ENCODE data around the gene ABCC1.
A peak's percentile ranks its signal among the peaks of the same experiment; 100 is the strongest.

ABCC1 gene

GRCh38 chr16:16037521-16037920 lies 88.1 kb downstream of the ABCC1 start:
- Histone ChIP-seq H3K9ac (ENCODE audit: low read length) (no peak overlapping the region), H3K9me3 (ENCODE audit: low read length) (no peaks in the 10 kb centered on the region), H3K79me2 (ENCODE audit: insufficient read depth, low read length) (no peaks in the 10 kb centered on the region), H3K4me2 (ENCODE audit: low read length) (no peak overlapping the region), H2AFZ (ENCODE audit: low read length) (no peak overlapping the region), H3K4me1 (ENCODE audit: insufficient read depth, low read length, severe bottlenecking) (peaks cover 27% of the 10 kb centered on the region), H3F3A (ENCODE audit: insufficient read depth, low read length) (no peaks in the 10 kb centered on the region), H3K9me2 (ENCODE audit: low read depth, low read length) (no peaks in the 10 kb centered on the region), H3K27ac (ENCODE audit: low read depth, low read length, poor library complexity, severe bottlenecking) (no peak overlapping the region), H3K27me3 (ENCODE audit: insufficient read depth, low read length) (no peaks in the 10 kb centered on the region), H3K4me3 (ENCODE audit: low read depth, low read length, poor library complexity, severe bottlenecking) (no peak overlapping the region), H4K20me1 (ENCODE audit: insufficient read depth, low read length) (no peaks in the 10 kb centered on the region), H3K36me3 (ENCODE audit: insufficient read depth, low read length) (peaks cover 85% of the 10 kb centered on the region)
- TF ChIP-seq CTCF (IDR thresholded peaks at IDR 0.05; ENCODE audit: low read length) = no peak
- no peak for TF ChIP-seq EZH2 (IDR thresholded peaks at IDR 0.05; ENCODE audit: borderline replicate concordance, low read length)

GRCh38 chr16:16037970-16038369 lies 88.6 kb downstream of the ABCC1 start:
- no peaks in the 10 kb centered on the region for H3K27me3 ChIP-seq (ENCODE audit: insufficient read depth, low read length)
- TF ChIP-seq EZH2 (IDR thresholded peaks at IDR 0.05; ENCODE audit: borderline replicate concordance, low read length) (no peak), CTCF (IDR thresholded peaks at IDR 0.05; ENCODE audit: low read length) (no peak)
- no peak overlapping the region for H3K4me3 ChIP-seq (ENCODE audit: low read depth, low read length, poor library complexity, severe bottlenecking)
- H4K20me1 ChIP-seq (ENCODE audit: insufficient read depth, low read length) = no peaks in the 10 kb centered on the region
- H3K4me1 ChIP-seq (ENCODE audit: insufficient read depth, low read length, severe bottlenecking) = peaks cover 22% of the 10 kb centered on the region
- no peak overlapping the region for H3K9ac ChIP-seq (ENCODE audit: low read length)
- peaks cover 85% of the 10 kb centered on the region for H3K36me3 ChIP-seq (ENCODE audit: insufficient read depth, low read length)
- H3K9me3 ChIP-seq (ENCODE audit: low read length) = no peaks in the 10 kb centered on the region
- H3K9me2 ChIP-seq (ENCODE audit: low read depth, low read length) = no peaks in the 10 kb centered on the region
- H3K79me2 ChIP-seq (ENCODE audit: insufficient read depth, low read length) = no peaks in the 10 kb centered on the region
- no peak overlapping the region for H3K27ac ChIP-seq (ENCODE audit: low read depth, low read length, poor library complexity, severe bottlenecking)
- no peak overlapping the region for H2AFZ ChIP-seq (ENCODE audit: low read length)
- H3F3A ChIP-seq (ENCODE audit: insufficient read depth, low read length) = no peaks in the 10 kb centered on the region
- H3K4me2 ChIP-seq (ENCODE audit: low read length) = no peak overlapping the region

GRCh38 chr16:16038950-16039349 lies 89.5 kb downstream of the ABCC1 start:
- H3K4me2 ChIP-seq (ENCODE audit: low read length) = no peak overlapping the region
- no peaks in the 10 kb centered on the region for H3K9me3 ChIP-seq (ENCODE audit: low read length)
- H3K36me3 ChIP-seq (ENCODE audit: insufficient read depth, low read length) = peaks cover 83% of the 10 kb centered on the region
- no peak for TF ChIP-seq EZH2 (IDR thresholded peaks at IDR 0.05; ENCODE audit: borderline replicate concordance, low read length)
- H2AFZ ChIP-seq (ENCODE audit: low read length) = no peak overlapping the region
- H3K9ac ChIP-seq (ENCODE audit: low read length) = no peak overlapping the region
- H4K20me1 ChIP-seq (ENCODE audit: insufficient read depth, low read length) = no peaks in the 10 kb centered on the region
- no peaks in the 10 kb centered on the region for H3K79me2 ChIP-seq (ENCODE audit: insufficient read depth, low read length)
- no peaks in the 10 kb centered on the region for H3K9me2 ChIP-seq (ENCODE audit: low read depth, low read length)
- no peaks in the 10 kb centered on the region for H3F3A ChIP-seq (ENCODE audit: insufficient read depth, low read length)
- H3K27me3 ChIP-seq (ENCODE audit: insufficient read depth, low read length) = no peaks in the 10 kb centered on the region
- H3K4me3 ChIP-seq (ENCODE audit: low read depth, low read length, poor library complexity, severe bottlenecking) = no peak overlapping the region
- peak overlapping the region; percentile 36 for H3K27ac ChIP-seq (ENCODE audit: low read depth, low read length, poor library complexity, severe bottlenecking)
- H3K4me1 ChIP-seq (ENCODE audit: insufficient read depth, low read length, severe bottlenecking) = peaks cover 14% of the 10 kb centered on the region

- Histone ChIP-seq H3K9me2 (ENCODE audit: low read depth, low read length) (no peaks in the 10 kb centered on the region), H3K9ac (ENCODE audit: low read length) (no peak overlapping the region), H3K27ac (ENCODE audit: low read depth, low read length, poor library complexity, severe bottlenecking) (no peak overlapping the region), H2AFZ (ENCODE audit: low read length) (no peak overlapping the region), H3K27me3 (ENCODE audit: insufficient read depth, low read length) (no peaks in the 10 kb centered on the region), H4K20me1 (ENCODE audit: insufficient read depth, low read length) (no peaks in the 10 kb centered on the region), H3K9me3 (ENCODE audit: low read length) (no peaks in the 10 kb centered on the region), H3K79me2 (ENCODE audit: insufficient read depth, low read length) (no peaks in the 10 kb centered on the region), H3K4me1 (ENCODE audit: insufficient read depth, low read length, severe bottlenecking) (peaks cover 14% of the 10 kb centered on the region), H3K36me3 (ENCODE audit: insufficient read depth, low read length) (peaks cover 83% of the 10 kb centered on the region), H3F3A (ENCODE audit: insufficient read depth, low read length) (no peaks in the 10 kb centered on the region), H3K4me3 (ENCODE audit: low read depth, low read length, poor library complexity, severe bottlenecking) (no peak overlapping the region), H3K4me2 (ENCODE audit: low read length) (no peak overlapping the region)
- TF ChIP-seq EZH2 (IDR thresholded peaks at IDR 0.05; ENCODE audit: borderline replicate concordance, low read length) (no peak), CTCF (IDR thresholded peaks at IDR 0.05; ENCODE audit: low read length) (no peak)
Observed at GRCh38 chr16:16041196-16041892, 91.9 kb downstream of the ABCC1 start.
